Kidney (tissue), 14 donors: ENCODE data around the gene CYTH3. TPM values are rescaled to one million over a fixed set of nuclear protein-coding genes. Genes with fewer than 3 reads are reported as not detected.

Experiments
- DNase-seq, 5 donors: peaks; one replicate each; pipeline ENCODE4 v3.0.0-alpha.2; 2013 to 2020
- FAIRE-seq: peaks from 2 replicates; lab custom pipeline; 2012; peaks lifted over from hg19 to GRCh38; lab: Jason Lieb, UNC
- H3K27ac ChIP-seq, 2 donors: one replicate each; pipeline ENCODE4 v1.7.0; 2013; ENCODE audit warnings: low read depth in 2 of 2, low read length in 2 of 2, inconsistent platforms in 1 of 2
- H3K27me3 ChIP-seq: one replicate; pipeline ENCODE4 v1.7.1; 2013; ENCODE audit warnings: low read length, inconsistent platforms; ENCODE audit not compliant: control insufficient read depth, insufficient read depth
- H3K36me3 ChIP-seq, 3 donors: one replicate each; pipeline versions ENCODE4 v1.7.0 to v1.7.1; 2013; ENCODE audit warnings: low read length in 3 of 3, control low read depth in 1 of 3, inconsistent platforms in 1 of 3; ENCODE audit not compliant: insufficient read depth in 3 of 3, control insufficient read depth in 2 of 3
- H3K4me1 ChIP-seq, 3 donors: one replicate each; pipeline versions ENCODE4 v1.7.0 to v1.7.1; 2013; ENCODE audit warnings: low read length in 3 of 3, inconsistent platforms in 1 of 3, low read depth in 1 of 3; ENCODE audit not compliant: control insufficient read depth in 2 of 3, insufficient read depth in 2 of 3
- H3K4me3 ChIP-seq, 3 donors: one replicate each; pipeline versions ENCODE4 v1.7.0 to v1.8.1; 2013; ENCODE audit warnings: low read length in 3 of 3, control low read depth in 1 of 3, inconsistent platforms in 1 of 3
- H3K9ac ChIP-seq, 3 donors: one replicate each; pipeline versions ENCODE4 v1.7.0 to v1.7.1; 2013; ENCODE audit warnings: low read length in 3 of 3, control low read depth in 1 of 3, inconsistent platforms in 1 of 3
- H3K9me3 ChIP-seq, 3 donors: one replicate each; pipeline versions ENCODE4 v1.7.0 to v1.7.1; 2013; ENCODE audit warnings: low read length in 3 of 3, control low read depth in 1 of 3, inconsistent platforms in 1 of 3; ENCODE audit not compliant: control insufficient read depth in 2 of 3, insufficient read depth in 1 of 3
- intact Hi-C: fragments of 100-400 bp; cut with DNase I; formaldehyde crosslinking; loops from one replicate; pipeline ENCODE4 v1.11.1; 2022
- polyA plus RNA-seq: library from polyadenylated mRNA; stranded (reverse); fragments of 350-450 nt; fragmentation: Illumina TruSeq; extraction: RNeasy Lipid Tissue Mini Kit (QIAGEN cat#74804); gene quantifications from one replicate; pipeline ENCODE4 v1.2.3, GENCODE V29; 2014; ENCODE audit warnings: low read depth, low replicate concordance; ENCODE audit not compliant: insufficient read depth
- total RNA-seq: library from RNA; stranded (reverse); fragmentation: NEBNext Ultra II Directional; extraction: Animal tissue kit (Norgen Biotek cat#: 25700); gene quantifications from one replicate; pipeline ENCODE4 v1.2.1, GENCODE V29; 2021
- TF ChIP-seq, protein P1 (sequence below): IDR thresholded peaks from 3 replicates; pipeline ENCODE4 v1.5.1; 2012; ENCODE audit warnings: mild to moderate bottlenecking, moderate library complexity, borderline replicate concordance; ENCODE audit not compliant: insufficient read depth; ENCODE audit errors: extremely low read depth
- donor health status: control.
- donor health status: control.
- donor health status: control.
- donor health status: control.
- donor health status: control.
- donor health status: DM: yes; HTN: yes; CAD: no.
- donor health status: Normal renal cell carcinoma (clear cell type).

The CYTH3 gene
- total and polyA plus RNA-seq, 2 donors from 2014 or later = 9.1 to 18.5 TPM

- intact Hi-C loops = no loop called here
These were observed 108.4 kb downstream of the CYTH3 start for GRCh38 chr7:6164010-6164409.

DNA sequence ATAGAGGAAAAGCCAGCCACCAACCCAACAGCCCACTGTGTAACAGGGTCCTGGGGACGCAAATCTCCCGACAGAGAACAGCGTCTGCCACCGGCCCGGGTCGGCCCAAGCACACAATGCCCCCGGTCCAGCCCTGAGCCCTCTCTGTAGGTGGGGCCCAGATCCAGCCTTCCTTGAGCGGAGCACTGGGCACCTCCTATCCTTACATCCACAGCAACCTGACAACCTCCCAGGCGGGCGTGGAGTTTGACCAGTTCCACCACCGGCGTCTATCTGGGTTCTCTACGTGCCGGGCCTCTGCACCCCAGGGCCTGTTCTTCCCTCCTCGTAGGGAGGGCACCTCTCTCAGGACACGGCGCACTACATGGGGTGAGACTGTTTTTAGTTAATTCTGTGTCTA, 109.0 kb downstream of the CYTH3 start:
- H3K36me3 ChIP-seq = peaks cover 3 to 6% (median 4%) of the 10 kb centered on the region in 3 donors

More at GRCh38 chr7:6164010-6164409, 108.4 kb downstream of the CYTH3 start:
- no peak overlapping the region for H3K27ac ChIP-seq
- no peak overlapping the region for H3K9ac ChIP-seq
- DNase-seq (no peak), FAIRE-seq (no peak)
- TF ChIP-seq, protein P1, sequence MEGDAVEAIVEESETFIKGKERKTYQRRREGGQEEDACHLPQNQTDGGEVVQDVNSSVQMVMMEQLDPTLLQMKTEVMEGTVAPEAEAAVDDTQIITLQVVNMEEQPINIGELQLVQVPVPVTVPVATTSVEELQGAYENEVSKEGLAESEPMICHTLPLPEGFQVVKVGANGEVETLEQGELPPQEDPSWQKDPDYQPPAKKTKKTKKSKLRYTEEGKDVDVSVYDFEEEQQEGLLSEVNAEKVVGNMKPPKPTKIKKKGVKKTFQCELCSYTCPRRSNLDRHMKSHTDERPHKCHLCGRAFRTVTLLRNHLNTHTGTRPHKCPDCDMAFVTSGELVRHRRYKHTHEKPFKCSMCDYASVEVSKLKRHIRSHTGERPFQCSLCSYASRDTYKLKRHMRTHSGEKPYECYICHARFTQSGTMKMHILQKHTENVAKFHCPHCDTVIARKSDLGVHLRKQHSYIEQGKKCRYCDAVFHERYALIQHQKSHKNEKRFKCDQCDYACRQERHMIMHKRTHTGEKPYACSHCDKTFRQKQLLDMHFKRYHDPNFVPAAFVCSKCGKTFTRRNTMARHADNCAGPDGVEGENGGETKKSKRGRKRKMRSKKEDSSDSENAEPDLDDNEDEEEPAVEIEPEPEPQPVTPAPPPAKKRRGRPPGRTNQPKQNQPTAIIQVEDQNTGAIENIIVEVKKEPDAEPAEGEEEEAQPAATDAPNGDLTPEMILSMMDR = no peak
- H3K36me3 ChIP-seq = peaks cover 3 to 4% (median 3%) of the 10 kb centered on the region in 3 donors
- no peak overlapping the region for H3K4me3 ChIP-seq
- no peaks in the 10 kb centered on the region for H3K27me3 ChIP-seq
- H3K4me1 ChIP-seq = peaks cover 0 to 13% (median 7%) of the 10 kb centered on the region in 3 donors
- no peaks in the 10 kb centered on the region for H3K9me3 ChIP-seq

GRCh38 chr7:6162650-6163366, 109.6 kb downstream of the CYTH3 start:
- Histone ChIP-seq H3K9ac (peak overlapping the region in 1 of 3 donors; percentile 12), H3K36me3 (peaks cover 3 to 11% (median 4%) of the 10 kb centered on the region in 3 donors), H3K4me1 (peaks cover 0 to 13% (median 7%) of the 10 kb centered on the region in 3 donors), H3K9me3 (no peaks in the 10 kb centered on the region), H3K27me3 (no peaks in the 10 kb centered on the region), H3K27ac (peak overlapping the region; percentile 25 to 84), H3K4me3 (no peak overlapping the region)
- TF ChIP-seq, protein P1 = no peak
- no peak for FAIRE-seq
- DNase-seq = no peak
- intact Hi-C loops = no loop called here

More for the DNA sequence above, 109.0 kb downstream of the CYTH3 start:
- FAIRE-seq = no peak
- Histone ChIP-seq H3K4me1 (peaks cover 0 to 13% (median 7%) of the 10 kb centered on the region in 3 donors), H3K9ac (no peak overlapping the region), H3K27me3 (no peaks in the 10 kb centered on the region), H3K9me3 (no peaks in the 10 kb centered on the region), H3K4me3 (no peak overlapping the region), H3K27ac (no peak overlapping the region)
- intact Hi-C loops = no loop called here
- no peak for DNase-seq
- TF ChIP-seq, protein P1 = no peak
